Stimulated activated CD8-positive, alpha-beta memory T cell treated with anti-CD3 and anti-CD28 coated beads, Interleukin-7, amount 100 ng/mL, for 1 hour (primary cell): ENCODE results near the gene PINLYP.

ENCODE experiments used
- DNase-seq, 2 donors: peaks; one replicate each; pipeline ENCODE4 v3.0.0-alpha.2; 2020; ENCODE audit warnings: low read depth in 2 of 2

Gene PINLYP

GRCh38 chr19:43628646-43629326 is 53.2 kb downstream of the PINLYP start:
- DNase-seq, result no peak

GRCh38 chr19:43631491-43631890 is 55.9 kb downstream of the PINLYP start:
- no peak for DNase-seq
